H1 (cell line): ENCODE data around the gene EMID1. TPM values are rescaled to one million over a fixed set of nuclear protein-coding genes. Genes with fewer than 3 reads are reported as not detected.

ENCODE experiments used
- CTCF ChIA-PET: fragments of 300-600 bp; sonication (Branson Sonifier 250); formaldehyde crosslinking; loops from one replicate; lab custom pipeline; 2021; ENCODE audit not compliant: partially characterized antibody; lab: Charles Lee
- POLR2A ChIA-PET: fragments of 300-600 bp; sonication (Branson Sonifier 250); formaldehyde crosslinking; loops from one replicate; lab custom pipeline; 2021; ENCODE audit warnings: inconsistent platforms; ENCODE audit not compliant: partially characterized antibody; lab: Charles Lee
- DNase-seq, 2 experiments: peaks; one replicate each; pipeline versions ENCODE4 v3.0.0 to v3.0.0-alpha.2; 2010 to 2022; ENCODE audit warnings: low spot score in 2 of 2, low read depth in 1 of 2, mixed read lengths in 1 of 2
- FAIRE-seq: peaks from 2 replicates; lab custom pipeline; 2011; peaks lifted over from hg19 to GRCh38; lab: Jason Lieb, UNC
- H2AFZ ChIP-seq: 2 replicates; pipeline ENCODE4 v1.8.1; 2012; ENCODE audit warnings: low read length, inconsistent platforms
- H2AK5ac ChIP-seq: 2 replicates; pipeline ENCODE4 v1.6.1; 2013; ENCODE audit warnings: low read depth, low read length
- H2BK120ac ChIP-seq: replicated peaks from 2 replicates; pipeline ENCODE3; 2013; ENCODE audit warnings: low read depth, low read length, inconsistent platforms
- H2BK12ac ChIP-seq: 2 replicates; pipeline ENCODE4 v1.6.1; 2013; ENCODE audit warnings: low read depth, low read length
- H2BK15ac ChIP-seq: 2 replicates; pipeline ENCODE4 v1.6.1; 2013; ENCODE audit warnings: low read length
- H2BK20ac ChIP-seq: 2 replicates; pipeline ENCODE4 v1.6.1; 2013; ENCODE audit warnings: low read length
- H2BK5ac ChIP-seq: 2 replicates; pipeline ENCODE4 v1.6.1; 2013; ENCODE audit warnings: low read depth, low read length
- H3K14ac ChIP-seq: 2 replicates; pipeline ENCODE4 v1.6.1; 2013; ENCODE audit warnings: inconsistent platforms; ENCODE audit not compliant: insufficient read length
- H3K18ac ChIP-seq: 2 replicates; pipeline ENCODE4 v1.6.1; 2013; ENCODE audit warnings: low read length; ENCODE audit errors: extremely low read depth
- H3K23ac ChIP-seq: 2 replicates; pipeline ENCODE4 v1.6.1; 2013; ENCODE audit warnings: inconsistent platforms; ENCODE audit not compliant: insufficient read length
- H3K23me2 ChIP-seq: 2 replicates; pipeline ENCODE4 v1.6.1; 2013; ENCODE audit warnings: low read depth, low read length
- H3K27ac ChIP-seq: 2 replicates; pipeline ENCODE4 v1.6.1; 2011; ENCODE audit warnings: low read depth, low read length, inconsistent platforms
- H3K27me3 ChIP-seq, 4 experiments: replicated peaks in 1 of 4; 1 replicate in 1 of 4; 2 replicates in 3 of 4; pipeline versions ENCODE4 v1.6.1 to v1.8.1; 2011 to 2013; ENCODE audit warnings: low read length in 3 of 4, mild to moderate bottlenecking in 3 of 4, inconsistent platforms in 2 of 4, mixed read lengths in 2 of 4, moderate library complexity in 1 of 4; ENCODE audit not compliant: control insufficient read depth in 3 of 4, insufficient read depth in 3 of 4; ENCODE audit errors: extremely low read depth in 1 of 4
- H3K36me3 ChIP-seq, 4 experiments: 2 replicates each; pipeline versions ENCODE4 v1.6.1 to v1.8.1; 2011 to 2013; ENCODE audit warnings: mild to moderate bottlenecking in 4 of 4, low read length in 3 of 4, moderate library complexity in 2 of 4, control low read depth in 1 of 4, inconsistent platforms in 1 of 4; ENCODE audit not compliant: insufficient read depth in 4 of 4, control insufficient read depth in 2 of 4
- H3K4ac ChIP-seq: replicated peaks from 2 replicates; pipeline ENCODE3; 2013; ENCODE audit warnings: low read length, low read depth, mixed read lengths, inconsistent platforms; ENCODE audit not compliant: insufficient read length
- H3K4me1 ChIP-seq, 4 experiments: replicated peaks in 1 of 4; 1 replicate in 1 of 4; 2 replicates in 3 of 4; pipeline versions ENCODE4 v1.6.1 to v1.8.1; 2011 to 2013; ENCODE audit warnings: low read length in 3 of 4, inconsistent platforms in 2 of 4, mixed read lengths in 1 of 4; ENCODE audit not compliant: insufficient read depth in 4 of 4, control insufficient read depth in 3 of 4
- H3K4me2 ChIP-seq, 2 experiments: 2 replicates each; pipeline versions ENCODE4 v1.6.1 to v1.8.1; 2011 to 2013; ENCODE audit warnings: low read depth in 2 of 2, low read length in 2 of 2, control low read depth in 1 of 2, inconsistent platforms in 1 of 2, mild to moderate bottlenecking in 1 of 2; ENCODE audit not compliant: insufficient read depth in 1 of 2
- H3K4me3 ChIP-seq, 4 experiments: fragments of 200-600, 300-600 bp in 1 of 4; sonication (generic), shearing (Covaris generic), sonication (Bioruptor Twin) in 1 of 4; 2 replicates each; pipeline versions ENCODE4 v1.5.1 to v1.8.1; 2011 to 2016; ENCODE audit warnings: low read length in 4 of 4, low read depth in 3 of 4, control low read depth in 2 of 4, inconsistent platforms in 2 of 4, mild to moderate bottlenecking in 2 of 4, mixed read lengths in 1 of 4, moderate library complexity in 1 of 4; ENCODE audit not compliant: insufficient read depth in 2 of 4; ENCODE audit errors: extremely low read depth in 1 of 4
- H3K56ac ChIP-seq: replicated peaks from 2 replicates; pipeline ENCODE3; 2013; ENCODE audit warnings: low read depth, mild to moderate bottlenecking, mixed read lengths, low read length, inconsistent platforms; ENCODE audit not compliant: insufficient read length
- H3K79me1 ChIP-seq: 2 replicates; pipeline ENCODE4 v1.6.1; 2013; ENCODE audit warnings: low read depth, low read length, control low read depth
- H3K79me2 ChIP-seq, 2 experiments: 2 replicates each; pipeline versions ENCODE4 v1.6.1 to v1.8.1; 2012 to 2013; ENCODE audit warnings: low read length in 2 of 2, mild to moderate bottlenecking in 2 of 2, inconsistent platforms in 1 of 2; ENCODE audit not compliant: insufficient read depth in 2 of 2, control insufficient read depth in 1 of 2
- H3K9ac ChIP-seq, 4 experiments: replicated peaks in 1 of 4; 1 replicate in 1 of 4; 2 replicates in 3 of 4; pipeline versions ENCODE4 v1.6.1 to v1.8.1; 2011 to 2013; ENCODE audit warnings: low read depth in 3 of 4, low read length in 3 of 4, control low read depth in 2 of 4, mild to moderate bottlenecking in 2 of 4, moderate library complexity in 2 of 4, inconsistent platforms in 1 of 4; ENCODE audit errors: extremely low read depth in 1 of 4
- H3K9me3 ChIP-seq, 2 experiments: 2 replicates each; pipeline versions ENCODE4 v1.6.1 to v1.8.1; 2012 to 2013; ENCODE audit warnings: mild to moderate bottlenecking in 2 of 2, moderate library complexity in 2 of 2, control low read depth in 1 of 2, inconsistent platforms in 1 of 2, low read depth in 1 of 2, low read length in 1 of 2, mixed read lengths in 1 of 2; ENCODE audit not compliant: insufficient read depth in 2 of 2
- H4K20me1 ChIP-seq, 2 experiments: replicated peaks in 1 of 2; 2 replicates each; pipeline versions ENCODE3 to v1.8.1; 2011 to 2013; ENCODE audit warnings: inconsistent platforms in 2 of 2, low read length in 2 of 2, mild to moderate bottlenecking in 1 of 2; ENCODE audit not compliant: insufficient read depth in 2 of 2, control insufficient read depth in 1 of 2
- H4K5ac ChIP-seq: 2 replicates; pipeline ENCODE4 v1.6.1; 2013; ENCODE audit warnings: low read length, low read depth, mixed read lengths, inconsistent platforms; ENCODE audit not compliant: insufficient read length
- H4K8ac ChIP-seq: 2 replicates; pipeline ENCODE4 v1.8.0; 2013; ENCODE audit warnings: mild to moderate bottlenecking, moderate library complexity, low read length, inconsistent platforms; ENCODE audit not compliant: insufficient read depth; ENCODE audit errors: extremely low read depth
- H4K91ac ChIP-seq: replicated peaks from 2 replicates; pipeline ENCODE3; 2013; ENCODE audit warnings: low read length, mixed read lengths, inconsistent platforms; ENCODE audit not compliant: insufficient read length
- TCF12 ChIP-seq: IDR thresholded peaks from 2 replicates; pipeline ENCODE4 v1.6.1; 2011; ENCODE audit warnings: low read depth, mild to moderate bottlenecking, low read length
- whole genome bisulfite sequencing, 2 experiments: shearing (Covaris generic) in 1 of 2; methylation state at CpG; one replicate each; pipeline versions ENCODE4 v1.1.6 to v1.1.7; 2013 to 2015; ENCODE audit warnings: low lambda C conversion rate in 2 of 2, mixed read lengths in 2 of 2, inconsistent platforms in 1 of 2, low coverage in 1 of 2, missing lambda C conversion rate in 1 of 2; ENCODE audit not compliant: insufficient replicate concordance in 2 of 2, insufficient coverage in 1 of 2, insufficient read length in 1 of 2; ENCODE audit errors: extremely low coverage in 1 of 2, missing lambda C conversion rate in 1 of 2; 5-methylcytosine and 5-hydroxymethylcytosine counted together
- polyA plus RNA-seq, 7 experiments: library from polyadenylated mRNA; depleted of rRNA in 3 of 7; stranded (reverse) in 5 of 7; unstranded in 2 of 7; fragments of >200 nt in 5 of 7; fragments of 200-250 nt in 2 of 7; gene quantifications; 1 replicate in 5 of 7; 2 replicates in 1 of 7; 4 replicates in 1 of 7; pipeline versions ENCODE4 v1.2.1 to v1.2.3, GENCODE V29; 2011 to 2013; ENCODE audit warnings: missing spikeins in 2 of 7, mixed read lengths in 2 of 7
- total RNA-seq: library from RNA; stranded (reverse); fragmentation: NEBNext Ultra II Directional; extraction: Animal tissue kit (Norgen Biotek cat#: 25700); gene quantifications from 2 replicates; pipeline ENCODE4 v1.2.1, GENCODE V29; 2021

EMID1 gene
- total and polyA plus RNA-seq, 2 of the 8 experiments (the other 6 are each of a cell fraction or from before 2014, with no cell fraction given) = 3.9 to 7.4 TPM

GRCh38 chr22:29195964-29196666 lies 9.6 kb upstream of the EMID1 start:
- Histone ChIP-seq H2BK5ac (no peak overlapping the region), H3K27ac (no peak overlapping the region), H2BK20ac (no peak overlapping the region), H3K18ac (no peak overlapping the region), H3K27me3 (no peaks in the 10 kb centered on the region), H3K23ac (no peak overlapping the region), H3K4me3 (no peak overlapping the region), H3K4ac (no peak overlapping the region), H3K4me2 (no peak overlapping the region), H3K14ac (no peak overlapping the region), H2BK15ac (no peak overlapping the region), H3K36me3 (no peaks in the 10 kb centered on the region), H2BK120ac (no peak overlapping the region), H2AFZ (no peak overlapping the region), H3K9ac (no peak overlapping the region), H4K8ac (no peak overlapping the region; the same call in 1 of the 2 replicates), H3K23me2 (no peaks in the 10 kb centered on the region; the same call in 1 of the 2 replicates), H3K4me1 (no peaks in the 10 kb centered on the region), H4K5ac (no peak overlapping the region), H2AK5ac (no peak overlapping the region), H2BK12ac (no peak overlapping the region), H3K79me1 (no peaks in the 10 kb centered on the region), H3K9me3 (no peaks in the 10 kb centered on the region), H4K20me1 (no peaks in the 10 kb centered on the region), H3K79me2 (no peaks in the 10 kb centered on the region), H3K56ac (no peak overlapping the region), H4K91ac (no peak overlapping the region)
- no peak for FAIRE-seq
- CTCF ChIA-PET = interaction anchor here (1.2 to 4.1 kb wide), 5 partner anchors 7 to 50 kb away, joined by 3 to 18 read pairs (median 5); no protein-coding TSS in a partner anchor
- no peak for TF ChIP-seq TCF12
- POLR2A ChIA-PET = interaction anchor here (1.2 kb wide), 1 partner anchor 38 kb away, joined by 6 read pairs; no protein-coding TSS in a partner anchor
- DNase-seq = no peak
- 85% methylated on average over 10 of the region's 10 CpGs; no CpG with 5 or more reads in 1 of the 2 experiments for WGBS, 2 experiments
